OCI-LY1 (cell line): ENCODE data around the gene PTPMT1.
"Not testable (repeated sequence)": the region's sequence is repeated elsewhere in the genome, so short reads cannot be mapped to it uniquely, and the experiment has no call there.

ENCODE experiments used
- EZH2 ChIP-seq: fragments of 200-600 bp; sonication (generic), shearing (Covaris generic); IDR thresholded peaks from 2 replicates; pipeline ENCODE4 v1.8.0; 2017; ENCODE audit warnings: borderline replicate concordance, mixed run types, mild to moderate bottlenecking, antibody characterized with exemption, low read length, moderate library complexity, mixed read lengths
- TF ChIP-seq, protein P1 (sequence below): fragments of 200-600 bp; sonication (generic), shearing (Covaris generic); IDR thresholded peaks from 2 replicates; pipeline ENCODE4 v1.5.1; 2017; ENCODE audit warnings: mild to moderate bottlenecking, antibody characterized with exemption, low read length, moderate library complexity, mixed read lengths

DNA sequence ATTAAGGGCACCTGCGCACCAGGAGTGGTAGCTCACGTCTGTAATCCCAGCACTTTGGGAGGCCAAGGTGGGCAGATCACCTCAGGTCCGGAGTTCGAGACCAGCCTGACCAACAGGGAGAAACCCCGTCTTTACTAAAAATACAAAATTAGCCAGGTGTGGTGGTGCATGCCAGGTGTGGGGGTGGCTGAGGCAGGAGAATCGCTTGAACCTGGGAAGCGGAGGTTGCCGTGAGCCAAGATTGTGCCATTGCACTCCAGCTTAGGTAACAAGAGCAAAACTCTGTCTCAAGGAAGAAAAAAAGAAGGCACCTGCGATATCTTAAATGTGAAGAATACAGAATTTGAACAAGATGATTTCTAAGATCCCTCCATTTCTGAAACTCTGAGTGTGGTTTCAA is 39.4 kb upstream of the PTPMT1 start:
- TF ChIP-seq, protein P1, sequence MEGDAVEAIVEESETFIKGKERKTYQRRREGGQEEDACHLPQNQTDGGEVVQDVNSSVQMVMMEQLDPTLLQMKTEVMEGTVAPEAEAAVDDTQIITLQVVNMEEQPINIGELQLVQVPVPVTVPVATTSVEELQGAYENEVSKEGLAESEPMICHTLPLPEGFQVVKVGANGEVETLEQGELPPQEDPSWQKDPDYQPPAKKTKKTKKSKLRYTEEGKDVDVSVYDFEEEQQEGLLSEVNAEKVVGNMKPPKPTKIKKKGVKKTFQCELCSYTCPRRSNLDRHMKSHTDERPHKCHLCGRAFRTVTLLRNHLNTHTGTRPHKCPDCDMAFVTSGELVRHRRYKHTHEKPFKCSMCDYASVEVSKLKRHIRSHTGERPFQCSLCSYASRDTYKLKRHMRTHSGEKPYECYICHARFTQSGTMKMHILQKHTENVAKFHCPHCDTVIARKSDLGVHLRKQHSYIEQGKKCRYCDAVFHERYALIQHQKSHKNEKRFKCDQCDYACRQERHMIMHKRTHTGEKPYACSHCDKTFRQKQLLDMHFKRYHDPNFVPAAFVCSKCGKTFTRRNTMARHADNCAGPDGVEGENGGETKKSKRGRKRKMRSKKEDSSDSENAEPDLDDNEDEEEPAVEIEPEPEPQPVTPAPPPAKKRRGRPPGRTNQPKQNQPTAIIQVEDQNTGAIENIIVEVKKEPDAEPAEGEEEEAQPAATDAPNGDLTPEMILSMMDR = not testable (repeated sequence)
- not testable (repeated sequence) for TF ChIP-seq EZH2
